Neural progenitor cell (in vitro differentiated cells): ENCODE data around the gene GDF11. TPM values are rescaled to one million over a fixed set of nuclear protein-coding genes. Genes with fewer than 3 reads are reported as not detected.

ENCODE experiments used
- DNase-seq: peaks from one replicate; pipeline ENCODE4 v3.0.0-alpha.2; 2016; ENCODE audit warnings: low spot score
- H2AFZ ChIP-seq: fragments of 200-600 bp; sonication (generic); replicated peaks from 2 replicates; pipeline ENCODE4 v1.6.1; 2016; ENCODE audit warnings: antibody characterized with exemption
- H3F3A ChIP-seq: fragments of 200-600 bp; sonication (generic); 2 replicates; pipeline ENCODE4 v1.6.1; 2016; ENCODE audit warnings: antibody characterized with exemption, low read depth
- H3K27ac ChIP-seq: fragments of 200-600 bp; sonication (generic); 2 replicates; pipeline ENCODE4 v1.5.1; 2016; ENCODE audit warnings: mild to moderate bottlenecking
- H3K27me3 ChIP-seq: fragments of 200-600 bp; sonication (generic); 2 replicates; pipeline ENCODE4 v1.6.1; 2016; ENCODE audit warnings: mild to moderate bottlenecking, moderate library complexity
- H3K36me3 ChIP-seq: fragments of 200-600 bp; sonication (generic); 2 replicates; pipeline ENCODE4 v1.5.1; 2016
- H3K4me1 ChIP-seq: fragments of 200-600 bp; sonication (generic); 2 replicates; pipeline ENCODE4 v1.6.1; 2016; ENCODE audit warnings: mixed run types
- H3K4me2 ChIP-seq: fragments of 200-600 bp; sonication (generic); 2 replicates; pipeline ENCODE4 v1.6.1; 2016
- H3K4me3 ChIP-seq: fragments of 200-600 bp; sonication (generic); 2 replicates; pipeline ENCODE4 v1.5.1; 2016
- H3K79me2 ChIP-seq: fragments of 200-600 bp; sonication (generic); 2 replicates; pipeline ENCODE4 v1.6.1; 2016; ENCODE audit warnings: low read depth
- H3K9ac ChIP-seq: fragments of 200-600 bp; sonication (generic); 2 replicates; pipeline ENCODE4 v1.6.1; 2016
- H3K9me3 ChIP-seq: fragments of 200-600 bp; sonication (generic); 2 replicates; pipeline ENCODE4 v1.5.1; 2016; ENCODE audit warnings: low read depth
- H4K20me1 ChIP-seq: fragments of 200-600 bp; sonication (generic); 2 replicates; pipeline ENCODE4 v1.6.1; 2016; ENCODE audit warnings: low read depth
- H3K27ac Mint-ChIP-seq: 3 replicates; pipeline ENCODE4 v1.8.0; 2021; ENCODE audit warnings: mixed read lengths
- H3K27me3 Mint-ChIP-seq: 2 replicates; pipeline ENCODE4 v1.8.0; 2022; ENCODE audit warnings: low read depth, mild to moderate bottlenecking, inconsistent platforms, moderate library complexity, mixed read lengths; ENCODE audit not compliant: insufficient read depth
- H3K36me3 Mint-ChIP-seq: 3 replicates; pipeline ENCODE4 v1.8.0; 2021; ENCODE audit warnings: mixed read lengths
- H3K4me1 Mint-ChIP-seq: 3 replicates; pipeline ENCODE4 v1.8.0; 2021; ENCODE audit warnings: mixed read lengths
- H3K4me3 Mint-ChIP-seq: 3 replicates; pipeline ENCODE4 v1.8.0; 2021; ENCODE audit warnings: mild to moderate bottlenecking, moderate library complexity, mixed read lengths
- H3K9me3 Mint-ChIP-seq: 3 replicates; pipeline ENCODE4 v1.8.0; 2020; ENCODE audit warnings: mixed read lengths
- EZH2 ChIP-seq: fragments of 200-600 bp; sonication (generic); IDR thresholded peaks from 2 replicates; pipeline ENCODE4 v1.6.1; 2017; ENCODE audit warnings: antibody characterized with exemption, mild to moderate bottlenecking, moderate library complexity
- EZH2phosphoT487 ChIP-seq: fragments of 200-600 bp; sonication (generic); IDR thresholded peaks from 2 replicates; pipeline ENCODE4 v1.6.1; 2017; ENCODE audit warnings: antibody characterized with exemption
- total RNA-seq: library from RNA; depleted of rRNA; stranded (reverse); fragments of >200 nt; gene quantifications from 2 replicates; pipeline ENCODE4 v1.2.3, GENCODE V29; 2015; ENCODE audit warnings: low replicate concordance
- TF ChIP-seq, protein P1 (sequence below): fragments of 200-600 bp; sonication (generic); IDR thresholded peaks from 2 replicates; pipeline ENCODE4 v1.5.1; 2017; ENCODE audit warnings: antibody characterized with exemption, mild to moderate bottlenecking

GDF11 gene
- total RNA-seq, 1 donor from 2014 or later, result 9.1 TPM

- H3K4me3 Mint-ChIP-seq, result no peak overlapping the region
Observed at GRCh38 chr12:55694651-55695050, 48.3 kb upstream of the GDF11 start.

GRCh38 chr12:55695349-55695748, 47.6 kb upstream of the GDF11 start:
- Histone ChIP-seq H4K20me1 (no peaks in the 10 kb centered on the region), H2AFZ (no peak overlapping the region), H3K36me3 (no peaks in the 10 kb centered on the region), H3K9ac (no peak overlapping the region), H3K4me3 (no peak overlapping the region), H3K79me2 (no peaks in the 10 kb centered on the region), H3K4me1 (no peaks in the 10 kb centered on the region), H3K9me3 (no peaks in the 10 kb centered on the region), H3F3A (no peaks in the 10 kb centered on the region), H3K4me2 (no peak overlapping the region), H3K27ac (no peak overlapping the region), H3K27me3 (no peaks in the 10 kb centered on the region)
- no peak for DNase-seq
- Mint-ChIP-seq H3K9me3 (no peaks in the 10 kb centered on the region), H3K4me1 (no peaks in the 10 kb centered on the region), H3K27ac (no peak overlapping the region), H3K4me3 (no peak overlapping the region), H3K36me3 (peaks cover 7% of the 10 kb centered on the region), H3K27me3 (peaks cover 2% of the 10 kb centered on the region)
- TF ChIP-seq EZH2 (no peak), EZH2phosphoT487 (no peak)
- TF ChIP-seq, protein P1, sequence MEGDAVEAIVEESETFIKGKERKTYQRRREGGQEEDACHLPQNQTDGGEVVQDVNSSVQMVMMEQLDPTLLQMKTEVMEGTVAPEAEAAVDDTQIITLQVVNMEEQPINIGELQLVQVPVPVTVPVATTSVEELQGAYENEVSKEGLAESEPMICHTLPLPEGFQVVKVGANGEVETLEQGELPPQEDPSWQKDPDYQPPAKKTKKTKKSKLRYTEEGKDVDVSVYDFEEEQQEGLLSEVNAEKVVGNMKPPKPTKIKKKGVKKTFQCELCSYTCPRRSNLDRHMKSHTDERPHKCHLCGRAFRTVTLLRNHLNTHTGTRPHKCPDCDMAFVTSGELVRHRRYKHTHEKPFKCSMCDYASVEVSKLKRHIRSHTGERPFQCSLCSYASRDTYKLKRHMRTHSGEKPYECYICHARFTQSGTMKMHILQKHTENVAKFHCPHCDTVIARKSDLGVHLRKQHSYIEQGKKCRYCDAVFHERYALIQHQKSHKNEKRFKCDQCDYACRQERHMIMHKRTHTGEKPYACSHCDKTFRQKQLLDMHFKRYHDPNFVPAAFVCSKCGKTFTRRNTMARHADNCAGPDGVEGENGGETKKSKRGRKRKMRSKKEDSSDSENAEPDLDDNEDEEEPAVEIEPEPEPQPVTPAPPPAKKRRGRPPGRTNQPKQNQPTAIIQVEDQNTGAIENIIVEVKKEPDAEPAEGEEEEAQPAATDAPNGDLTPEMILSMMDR, result no peak

More at GRCh38 chr12:55694651-55695050, 48.3 kb upstream of the GDF11 start:
- no peaks in the 10 kb centered on the region for H3K9me3 ChIP-seq
- H3K9ac ChIP-seq, result no peak overlapping the region
- Mint-ChIP-seq H3K36me3 (peaks cover 7% of the 10 kb centered on the region), H3K9me3 (no peaks in the 10 kb centered on the region), H3K27ac (no peak overlapping the region), H3K27me3 (peaks cover 2% of the 10 kb centered on the region), H3K4me1 (no peaks in the 10 kb centered on the region)
- no peak for DNase-seq
- H3K36me3 ChIP-seq, result no peaks in the 10 kb centered on the region
- H3K4me2 ChIP-seq, result no peak overlapping the region
- no peaks in the 10 kb centered on the region for H4K20me1 ChIP-seq
- H3K4me1 ChIP-seq, result no peaks in the 10 kb centered on the region
- no peaks in the 10 kb centered on the region for H3K79me2 ChIP-seq
- H3K27me3 ChIP-seq, result no peaks in the 10 kb centered on the region
- no peak overlapping the region for H2AFZ ChIP-seq
- no peak overlapping the region for H3K4me3 ChIP-seq
- TF ChIP-seq EZH2 (no peak), EZH2phosphoT487 (no peak)
- TF ChIP-seq, protein P1, result no peak
- H3K27ac ChIP-seq, result no peak overlapping the region
- no peaks in the 10 kb centered on the region for H3F3A ChIP-seq

DNA sequence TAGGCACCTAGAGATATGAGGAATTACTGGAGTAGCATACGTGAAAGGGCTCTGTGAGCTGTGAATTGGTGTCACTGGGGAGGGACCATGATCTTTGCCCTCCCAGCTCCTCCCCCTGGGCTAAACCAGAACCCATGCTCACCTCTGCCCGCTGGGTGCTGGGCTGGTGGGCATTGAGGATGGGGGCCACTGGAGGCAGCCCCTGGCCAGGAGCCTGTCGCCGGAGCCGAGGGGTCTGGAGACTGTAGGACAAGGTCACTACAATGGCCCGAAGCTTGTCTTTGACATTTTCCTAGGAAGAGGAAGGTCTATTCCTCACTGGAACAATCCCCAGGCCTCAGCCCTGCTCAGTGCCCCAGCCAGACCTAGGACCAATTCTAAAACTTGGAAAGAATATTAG, 46.8 kb upstream of the GDF11 start:
- no peak overlapping the region for H3K9ac ChIP-seq
- Mint-ChIP-seq H3K36me3 (peaks cover 6% of the 10 kb centered on the region), H3K4me3 (no peak overlapping the region), H3K27me3 (peaks cover 2% of the 10 kb centered on the region), H3K27ac (no peak overlapping the region), H3K4me1 (no peaks in the 10 kb centered on the region), H3K9me3 (no peaks in the 10 kb centered on the region)
- H3K27ac ChIP-seq, result no peak overlapping the region
- no peaks in the 10 kb centered on the region for H4K20me1 ChIP-seq
- H3K36me3 ChIP-seq, result no peaks in the 10 kb centered on the region
- no peak overlapping the region for H3K4me2 ChIP-seq
- H3K4me3 ChIP-seq, result no peak overlapping the region
- no peak overlapping the region for H2AFZ ChIP-seq
- H3F3A ChIP-seq, result no peaks in the 10 kb centered on the region
- H3K4me1 ChIP-seq, result no peaks in the 10 kb centered on the region
- H3K79me2 ChIP-seq, result no peaks in the 10 kb centered on the region
- DNase-seq, result no peak
- TF ChIP-seq EZH2phosphoT487, result no peak
- TF ChIP-seq, protein P1, result no peak
- no peak for TF ChIP-seq EZH2
- H3K9me3 ChIP-seq, result no peaks in the 10 kb centered on the region
- H3K27me3 ChIP-seq, result no peaks in the 10 kb centered on the region
